Activated T-helper 1 cell treated with Interleukin-2 at 50 U/mL for 16 hours (primary cell): Measurements from ENCODE around the gene MLLT1.

ENCODE experiments used
- DNase-seq: peaks from one replicate; pipeline ENCODE4 v3.0.0-alpha.2; 2020; ENCODE audit warnings: low read depth

The MLLT1 gene

GRCh38 chr19:6258812-6259311 is 20.9 kb downstream of the MLLT1 start:
- DNase-seq = no peak

GRCh38 chr19:6253954-6254733 is 25.6 kb downstream of the MLLT1 start:
- DNase-seq = no peak

GRCh38 chr19:6252066-6252465 is 27.7 kb downstream of the MLLT1 start:
- DNase-seq = no peak

GRCh38 chr19:6250909-6251308 is 28.9 kb downstream of the MLLT1 start:
- DNase-seq = no peak

- DNase-seq = no peak
Measured at GRCh38 chr19:6250024-6250615, 29.7 kb downstream of the MLLT1 start.

- DNase-seq = no peak
Measured at GRCh38 chr19:6249296-6249695, 30.5 kb downstream of the MLLT1 start.

GRCh38 chr19:6248844-6249243 is 30.9 kb downstream of the MLLT1 start:
- no peak for DNase-seq

GRCh38 chr19:6248341-6248740 is 31.4 kb downstream of the MLLT1 start:
- DNase-seq = no peak

GRCh38 chr19:6247007-6247288 is 32.8 kb downstream of the MLLT1 start:
- DNase-seq = no peak

- no peak for DNase-seq
Measured at GRCh38 chr19:6246174-6247006, 33.4 kb downstream of the MLLT1 start.

GRCh38 chr19:6242677-6243076 is 37.1 kb downstream of the MLLT1 start:
- no peak for DNase-seq

- no peak for DNase-seq
Measured at GRCh38 chr19:6241680-6242377, 37.9 kb downstream of the MLLT1 start.

- DNase-seq = no peak
Measured at GRCh38 chr19:6241056-6241455, 38.7 kb downstream of the MLLT1 start.

GRCh38 chr19:6239871-6240676 is 39.7 kb downstream of the MLLT1 start:
- DNase-seq = no peak

GRCh38 chr19:6239401-6239844 is 40.4 kb downstream of the MLLT1 start:
- no peak for DNase-seq

GRCh38 chr19:6238643-6239281 is 41.0 kb downstream of the MLLT1 start:
- DNase-seq = no peak

GRCh38 chr19:6238256-6238642 is 41.5 kb downstream of the MLLT1 start:
- DNase-seq = no peak

- DNase-seq = no peak
Measured at GRCh38 chr19:6236310-6237291, 43.2 kb downstream of the MLLT1 start.

- no peak for DNase-seq
Measured at GRCh38 chr19:6235031-6235951, 44.5 kb downstream of the MLLT1 start.
